GM12892 (cell line): ENCODE results near the gene MGAT4A.
A peak's percentile ranks its signal among the peaks of the same experiment; 100 is the strongest.

Experiments
- DNase-seq: peaks from one replicate; pipeline ENCODE4 v3.0.0; 2011; ENCODE audit not compliant: insufficient read length
- FAIRE-seq: peaks from 2 replicates; lab custom pipeline; 2011; peaks lifted over from hg19 to GRCh38; lab: Jason Lieb, UNC
- POLR2A ChIP-seq: IDR thresholded peaks from 2 replicates; pipeline ENCODE4 v1.6.1; 2011; ENCODE audit warnings: low read depth, low read length, control low read depth
- POLR2AphosphoS5 ChIP-seq: IDR thresholded peaks from 2 replicates; pipeline ENCODE4 v1.6.1; 2011; ENCODE audit warnings: low read depth, low read length, control low read depth
- TAF1 ChIP-seq: IDR thresholded peaks from 2 replicates; pipeline ENCODE4 v1.6.1; 2011; ENCODE audit warnings: low read depth, mild to moderate bottlenecking, control low read depth, low read length, borderline replicate concordance

The MGAT4A gene

GRCh38 chr2:98583276-98583675 is 147.7 kb downstream of the MGAT4A start:
- DNase-seq (no peak), FAIRE-seq (no peak)
- TF ChIP-seq POLR2AphosphoS5 (no peak), TAF1 (no peak), POLR2A (no peak)

GRCh38 chr2:98582523-98582922 is 148.4 kb downstream of the MGAT4A start:
- TF ChIP-seq TAF1, result no peak
- no peak for TF ChIP-seq POLR2A
- no peak for TF ChIP-seq POLR2AphosphoS5
- DNase-seq (no peak), FAIRE-seq (no peak)

GRCh38 chr2:98580656-98581284 is 150.2 kb downstream of the MGAT4A start:
- TF ChIP-seq POLR2AphosphoS5 (no peak), TAF1 (no peak), POLR2A (no peak)
- DNase-seq, result no peak
- FAIRE-seq, result peak; percentile 76

GRCh38 chr2:98579926-98580325 is 151.0 kb downstream of the MGAT4A start:
- FAIRE-seq (no peak), DNase-seq (no peak)
- no peak for TF ChIP-seq POLR2A
- no peak for TF ChIP-seq POLR2AphosphoS5
- TF ChIP-seq TAF1, result no peak

GRCh38 chr2:98578231-98578630 is 152.7 kb downstream of the MGAT4A start:
- DNase-seq (no peak), FAIRE-seq (no peak)
- no peak for TF ChIP-seq TAF1
- no peak for TF ChIP-seq POLR2AphosphoS5

GRCh38 chr2:98577313-98577712 is 153.6 kb downstream of the MGAT4A start:
- FAIRE-seq (no peak), DNase-seq (no peak)
- no peak for TF ChIP-seq POLR2A
- TF ChIP-seq TAF1, result no peak
- no peak for TF ChIP-seq POLR2AphosphoS5

GRCh38 chr2:98576666-98577312 is 154.1 kb downstream of the MGAT4A start:
- DNase-seq (no peak), FAIRE-seq (no peak)
- TF ChIP-seq POLR2AphosphoS5, result no peak
- no peak for TF ChIP-seq POLR2A
- no peak for TF ChIP-seq TAF1

- TF ChIP-seq TAF1, result no peak
- FAIRE-seq (no peak), DNase-seq (no peak)
Measured at GRCh38 chr2:98573426-98573825, 157.5 kb downstream of the MGAT4A start.

- DNase-seq (no peak), FAIRE-seq (no peak)
- no peak for TF ChIP-seq POLR2A
- TF ChIP-seq TAF1, result no peak
- no peak for TF ChIP-seq POLR2AphosphoS5
Measured at GRCh38 chr2:98572676-98573075, 158.3 kb downstream of the MGAT4A start.

- FAIRE-seq, result no peak
- no peak for DNase-seq
- TF ChIP-seq POLR2A, result no peak
Measured at GRCh38 chr2:98572211-98572610, 158.7 kb downstream of the MGAT4A start.

- FAIRE-seq, result no peak
- no peak for TF ChIP-seq POLR2A
- no peak for TF ChIP-seq TAF1
- TF ChIP-seq POLR2AphosphoS5, result no peak
- DNase-seq, result no peak
Measured at GRCh38 chr2:98571796-98572195, 159.1 kb downstream of the MGAT4A start.

GRCh38 chr2:98571121-98571701 is 159.7 kb downstream of the MGAT4A start:
- TF ChIP-seq TAF1 (no peak), POLR2A (no peak)
- DNase-seq, result no peak
- FAIRE-seq, result no peak

GRCh38 chr2:98570356-98570755 is 160.6 kb downstream of the MGAT4A start:
- DNase-seq (no peak), FAIRE-seq (no peak)
- TF ChIP-seq POLR2AphosphoS5 (no peak), TAF1 (no peak), POLR2A (no peak)
